ENCODE results near the gene KRTAP4-1. TPM values are rescaled to one million over a fixed set of nuclear protein-coding genes. Genes with fewer than 3 reads are reported as not detected.

KRTAP4-1 gene
- total and polyA plus RNA-seq, 2 of the 13 experiments (the other 11 are each of a cell fraction or from before 2014, with no cell fraction given) = not detected

- no peak for FAIRE-seq
- CTCF ChIA-PET (ENCODE audit: low intra/inter-chr PET ratio, low total read pairs) = no interaction called here
- POLR2A ChIA-PET = no interaction called here
- TF ChIP-seq STAT5B (CRISPR knock-in tag; IDR thresholded peaks at IDR 0.05) (no peak), PHF5A (CRISPR knock-in tag; IDR thresholded peaks at IDR 0.05; ENCODE audit: low read depth, unreplicated experiment) (no peak), KLF12 (CRISPR knock-in tag; IDR thresholded peaks at IDR 0.05; ENCODE audit: borderline replicate concordance) (no peak), ZNF10 (CRISPR knock-in tag; IDR thresholded peaks at IDR 0.05; ENCODE audit: borderline replicate concordance, low read depth) (no peak), ZNF674 (CRISPR knock-in tag; IDR thresholded peaks at IDR 0.05; ENCODE audit: low read depth) (no peak), GZF1 (CRISPR knock-in tag; IDR thresholded peaks at IDR 0.05) (no peak), ZNF407 (CRISPR knock-in tag; IDR thresholded peaks at IDR 0.05; ENCODE audit: not compliant biosample characterization) (no peak), GFI1 (CRISPR knock-in tag; IDR thresholded peaks at IDR 0.05; ENCODE audit: borderline replicate concordance) (no peak)
- TF ChIP-seq, protein P1, sequence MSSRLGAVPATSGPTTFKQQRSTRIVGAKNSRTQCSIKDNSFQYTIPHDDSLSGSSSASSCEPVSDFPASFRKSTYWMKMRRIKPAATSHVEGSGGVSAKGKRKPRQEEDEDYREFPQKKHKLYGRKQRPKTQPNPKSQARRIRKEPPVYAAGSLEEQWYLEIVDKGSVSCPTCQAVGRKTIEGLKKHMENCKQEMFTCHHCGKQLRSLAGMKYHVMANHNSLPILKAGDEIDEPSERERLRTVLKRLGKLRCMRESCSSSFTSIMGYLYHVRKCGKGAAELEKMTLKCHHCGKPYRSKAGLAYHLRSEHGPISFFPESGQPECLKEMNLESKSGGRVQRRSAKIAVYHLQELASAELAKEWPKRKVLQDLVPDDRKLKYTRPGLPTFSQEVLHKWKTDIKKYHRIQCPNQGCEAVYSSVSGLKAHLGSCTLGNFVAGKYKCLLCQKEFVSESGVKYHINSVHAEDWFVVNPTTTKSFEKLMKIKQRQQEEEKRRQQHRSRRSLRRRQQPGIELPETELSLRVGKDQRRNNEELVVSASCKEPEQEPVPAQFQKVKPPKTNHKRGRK (CRISPR knock-in tag; IDR thresholded peaks at IDR 0.05) = no peak
- TF ChIP-seq, protein P2, sequence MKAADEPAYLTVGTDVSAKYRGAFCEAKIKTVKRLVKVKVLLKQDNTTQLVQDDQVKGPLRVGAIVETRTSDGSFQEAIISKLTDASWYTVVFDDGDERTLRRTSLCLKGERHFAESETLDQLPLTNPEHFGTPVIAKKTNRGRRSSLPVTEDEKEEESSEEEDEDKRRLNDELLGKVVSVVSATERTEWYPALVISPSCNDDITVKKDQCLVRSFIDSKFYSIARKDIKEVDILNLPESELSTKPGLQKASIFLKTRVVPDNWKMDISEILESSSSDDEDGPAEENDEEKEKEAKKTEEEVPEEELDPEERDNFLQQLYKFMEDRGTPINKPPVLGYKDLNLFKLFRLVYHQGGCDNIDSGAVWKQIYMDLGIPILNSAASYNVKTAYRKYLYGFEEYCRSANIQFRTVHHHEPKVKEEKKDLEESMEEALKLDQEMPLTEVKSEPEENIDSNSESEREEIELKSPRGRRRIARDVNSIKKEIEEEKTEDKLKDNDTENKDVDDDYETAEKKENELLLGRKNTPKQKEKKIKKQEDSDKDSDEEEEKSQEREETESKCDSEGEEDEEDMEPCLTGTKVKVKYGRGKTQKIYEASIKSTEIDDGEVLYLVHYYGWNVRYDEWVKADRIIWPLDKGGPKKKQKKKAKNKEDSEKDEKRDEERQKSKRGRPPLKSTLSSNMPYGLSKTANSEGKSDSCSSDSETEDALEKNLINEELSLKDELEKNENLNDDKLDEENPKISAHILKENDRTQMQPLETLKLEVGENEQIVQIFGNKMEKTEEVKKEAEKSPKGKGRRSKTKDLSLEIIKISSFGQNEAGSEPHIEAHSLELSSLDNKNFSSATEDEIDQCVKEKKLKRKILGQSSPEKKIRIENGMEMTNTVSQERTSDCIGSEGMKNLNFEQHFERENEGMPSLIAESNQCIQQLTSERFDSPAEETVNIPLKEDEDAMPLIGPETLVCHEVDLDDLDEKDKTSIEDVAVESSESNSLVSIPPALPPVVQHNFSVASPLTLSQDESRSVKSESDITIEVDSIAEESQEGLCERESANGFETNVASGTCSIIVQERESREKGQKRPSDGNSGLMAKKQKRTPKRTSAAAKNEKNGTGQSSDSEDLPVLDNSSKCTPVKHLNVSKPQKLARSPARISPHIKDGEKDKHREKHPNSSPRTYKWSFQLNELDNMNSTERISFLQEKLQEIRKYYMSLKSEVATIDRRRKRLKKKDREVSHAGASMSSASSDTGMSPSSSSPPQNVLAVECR (CRISPR knock-in tag; IDR thresholded peaks at IDR 0.05; ENCODE audit: borderline replicate concordance) = no peak
These were observed 12.8 kb downstream of the KRTAP4-1 start for GRCh38 chr17:41171886-41172285.

More at GRCh38 chr17:41171886-41172285, 12.8 kb downstream of the KRTAP4-1 start:
- Histone ChIP-seq H3K36me3 (replicated peaks in 1 of 2; ENCODE audit: control insufficient read depth in 1 of 2, insufficient read depth in 2 of 2, low read length in 2 of 2) (no peaks in the 10 kb centered on the region), H3K9me3 (ENCODE audit: low read length) (no peaks in the 10 kb centered on the region), H3K9ac (ENCODE audit: insufficient read depth, low read depth, low read length) (no peak overlapping the region), H4K20me1 (ENCODE audit: insufficient read depth, low read length) (no peaks in the 10 kb centered on the region), H3K4me1 (ENCODE audit: insufficient read depth, low read length) (no peaks in the 10 kb centered on the region), H2AFZ (ENCODE audit: low read length) (no peak overlapping the region), H3K79me2 (ENCODE audit: insufficient read depth, low read length) (no peaks in the 10 kb centered on the region), H3K27me3 (ENCODE audit: control insufficient read depth in 1 of 2, insufficient read depth in 2 of 2, low read length in 2 of 2) (peaks cover 0 to 11% of the 10 kb centered on the region in 2 experiments; a peak in 3 of 5 replicates), H3K27ac (ENCODE audit: extremely low read length, insufficient read depth, low read length) (no peak overlapping the region), H3K4me2 (ENCODE audit: low read depth, low read length) (no peak overlapping the region), H3K4me3 (replicated peaks in 1 of 3; ENCODE audit: insufficient read depth in 1 of 3, low read depth in 2 of 3, low read length in 3 of 3) (no peak overlapping the region)
- intact Hi-C loops (cut with micrococcal nuclease; ENCODE audit: unreplicated experiment) = loop anchor here (10.0 kb wide), 1 partner anchor 267 kb away; no protein-coding TSS in a partner anchor
- ATAC-seq = no peak
- in situ Hi-C loops (cut with HindIII; ENCODE audit: extremely low pct_ligation_motif_present, low pct_unique_long_range_greater_than_20kb) = no loop called here
- DNase-seq (ENCODE audit: low spot score) = no peak
- WGBS (ENCODE audit: low lambda C conversion rate) = 28% methylated on average over 2 of the region's 2 CpGs
- BruUV-seq (replicated peaks) = no TSS peak

All from HepG2 (cell line).